ENCODE data around the gene PAQR8.

GRCh38 chr6:52335576-52335975 lies 26.4 kb upstream of the PAQR8 start:
- no peak for TF ChIP-seq EZH2 (IDR thresholded peaks at IDR 0.05; ENCODE audit: borderline replicate concordance)
- TF ChIP-seq CTCF (IDR thresholded peaks at IDR 0.05; ENCODE audit: poor library complexity), result no peak
- no peak for TF ChIP-seq EZH2phosphoT487 (IDR thresholded peaks at IDR 0.05; ENCODE audit: low read depth, severe bottlenecking, unreplicated experiment)
